Aorta (tissue), 5 donors: Measurements from ENCODE around the gene USP40. TPM values are rescaled to one million over a fixed set of nuclear protein-coding genes. Genes with fewer than 3 reads are reported as not detected.
A peak's percentile ranks its signal among the peaks of the same experiment; 100 is the strongest.

Experiments
- ATAC-seq: fragments of 200-7000 bp; cut with Tn5 transposase; one replicate; pipeline ENCODE4 v1.9.1; 2022; ENCODE audit warnings: moderate library complexity; ENCODE audit not compliant: low FRiP score
- DNase-seq, 2 donors: peaks; one replicate each; pipeline ENCODE4 v3.0.0-alpha.2; 2020
- H3K27ac ChIP-seq, 2 donors: one replicate each; pipeline ENCODE4 v1.5.1; 2013; ENCODE audit warnings: low read length in 2 of 2, mild to moderate bottlenecking in 2 of 2, moderate library complexity in 2 of 2, control low read depth in 1 of 2, inconsistent platforms in 1 of 2, low read depth in 1 of 2
- H3K27me3 ChIP-seq, 2 donors: one replicate each; pipeline ENCODE4 v1.6.1; 2013; ENCODE audit warnings: control low read depth in 1 of 2, low read length in 1 of 2, mild to moderate bottlenecking in 1 of 2, moderate library complexity in 1 of 2; ENCODE audit not compliant: insufficient read depth in 2 of 2, control insufficient read depth in 1 of 2
- H3K36me3 ChIP-seq, 2 donors: one replicate each; pipeline ENCODE4 v1.6.1; 2013; ENCODE audit warnings: control low read depth in 1 of 2, low read length in 1 of 2, mild to moderate bottlenecking in 1 of 2; ENCODE audit not compliant: insufficient read depth in 2 of 2, control insufficient read depth in 1 of 2
- H3K4me1 ChIP-seq, 2 donors: one replicate each; pipeline ENCODE4 v1.6.1; 2013; ENCODE audit warnings: low read length in 2 of 2, control low read depth in 1 of 2, mild to moderate bottlenecking in 1 of 2, moderate library complexity in 1 of 2; ENCODE audit not compliant: insufficient read depth in 2 of 2, control insufficient read depth in 1 of 2
- H3K4me3 ChIP-seq, 2 donors: one replicate each; pipeline ENCODE4 v1.5.1; 2013; ENCODE audit warnings: low read length in 2 of 2, control low read depth in 1 of 2, mild to moderate bottlenecking in 1 of 2
- H3K9me3 ChIP-seq: one replicate; pipeline ENCODE4 v1.6.1; 2013; ENCODE audit warnings: mild to moderate bottlenecking, low read length; ENCODE audit not compliant: control insufficient read depth
- WGBS, 2 donors: extraction: QIAGEN DNeasy Blood & Tissue Kit; methylation state at CpG; one replicate each; pipeline ENCODE4 v1.1.7; 2013; 5-methylcytosine and 5-hydroxymethylcytosine counted together
- intact Hi-C, 2 donors: fragments of 100-400 bp; cut with DNase I; formaldehyde crosslinking; loops; one replicate each; pipeline versions ENCODE4 v1.14.2 to v1.15.0; 2022
- polyA plus RNA-seq, 2 donors: library from polyadenylated mRNA; stranded (reverse); fragments of 200-250 nt; gene quantifications; one replicate each; pipeline ENCODE4 v1.2.3, GENCODE V29; 2013
- total RNA-seq, 2 donors: library from RNA; stranded (reverse); fragmentation: NEBNext Ultra II Directional; extraction: Animal tissue kit (Norgen Biotek cat#: 25700); gene quantifications; one replicate each; pipeline ENCODE4 v1.2.1, GENCODE V29; 2021
- donor health status: healthy with polysubstance abuse.
- donor health status: Bipolar disorder and iron deficiency.
- donor health status: DM: no; HTN: no; CAD: no.
- donor health status: DM: no; HTN: no; CAD: no.
- donor health status: DM: yes; HTN: yes; CAD: no.

Gene USP40
- total and polyA plus RNA-seq, 4 donors: 11.4 to 52.6 (median 30.0) TPM

GRCh38 chr2:233492751-233493150 is 73.8 kb downstream of the USP40 start:
- Histone ChIP-seq H3K9me3 (no peaks in the 10 kb centered on the region), H3K36me3 (peaks cover 0 to 1% of the 10 kb centered on the region in 2 donors), H3K27ac (no peak overlapping the region), H3K4me3 (no peak overlapping the region), H3K27me3 (no peaks in the 10 kb centered on the region), H3K4me1 (peaks cover under 1 to 1% of the 10 kb centered on the region in 2 donors)
- DNase-seq (no peak), ATAC-seq (no peak)
- 92 to 95% methylated on average over 4 of the region's 4 CpGs for WGBS, 2 donors
- intact Hi-C loops: no loop called here

- Histone ChIP-seq H3K36me3 (no peaks in the 10 kb centered on the region), H3K27ac (no peak overlapping the region), H3K9me3 (no peaks in the 10 kb centered on the region), H3K4me3 (no peak overlapping the region), H3K27me3 (no peaks in the 10 kb centered on the region), H3K4me1 (peaks cover 1 to 2% of the 10 kb centered on the region in 2 donors)
- ATAC-seq (no peak), DNase-seq (no peak)
- intact Hi-C loops: no loop called here
- WGBS, 2 donors: 91 to 94% methylated on average over 4 of the region's 4 CpGs
These were observed 74.5 kb downstream of the USP40 start for GRCh38 chr2:233492078-233492477.

GRCh38 chr2:233491326-233491725 is 75.3 kb downstream of the USP40 start:
- no peaks in the 10 kb centered on the region for H3K36me3 ChIP-seq
- peaks cover 2 to 6% of the 10 kb centered on the region in 2 donors for H3K4me1 ChIP-seq
- no peak overlapping the region for H3K27ac ChIP-seq
- H3K9me3 ChIP-seq: no peaks in the 10 kb centered on the region
- intact Hi-C loops: no loop called here
- no peak overlapping the region for H3K4me3 ChIP-seq
- WGBS, 2 donors: 93 to 94% methylated on average over 3 of the region's 3 CpGs
- H3K27me3 ChIP-seq: no peaks in the 10 kb centered on the region
- DNase-seq (no peak), ATAC-seq (no peak)

GRCh38 chr2:233490831-233491230 is 75.8 kb downstream of the USP40 start:
- H3K36me3 ChIP-seq: no peaks in the 10 kb centered on the region
- intact Hi-C loops: no loop called here
- 96% methylated on average over 7 of the region's 7 CpGs for WGBS, 2 donors

GRCh38 chr2:233489666-233490065 is 76.9 kb downstream of the USP40 start:
- peaks cover 2 to 8% of the 10 kb centered on the region in 2 donors for H3K4me1 ChIP-seq
- DNase-seq: no peak
- intact Hi-C loops: loop anchor here in 1 of 2 donors (5.0 to 10.0 kb wide), 2 partner anchors 72 to 215 kb away; no protein-coding TSS in a partner anchor
- H3K9me3 ChIP-seq: no peaks in the 10 kb centered on the region
- H3K27me3 ChIP-seq: no peaks in the 10 kb centered on the region
- peak overlapping the region; percentile 5 to 30 for H3K27ac ChIP-seq
- no peaks in the 10 kb centered on the region for H3K36me3 ChIP-seq
- H3K4me3 ChIP-seq: no peak overlapping the region
- ATAC-seq: peak; percentile 37
- 76 to 79% methylated on average over 6 of the region's 6 CpGs for WGBS, 2 donors

More at GRCh38 chr2:233490831-233491230, 75.8 kb downstream of the USP40 start:
- no peak overlapping the region for H3K4me3 ChIP-seq
- ATAC-seq (no peak), DNase-seq (no peak)
- no peaks in the 10 kb centered on the region for H3K9me3 ChIP-seq
- H3K27ac ChIP-seq: no peak overlapping the region
- H3K4me1 ChIP-seq: peaks cover 2 to 8% of the 10 kb centered on the region in 2 donors
- H3K27me3 ChIP-seq: no peaks in the 10 kb centered on the region

GRCh38 chr2:233489143-233489542 is 77.4 kb downstream of the USP40 start:
- Histone ChIP-seq H3K36me3 (no peaks in the 10 kb centered on the region), H3K27ac (peak overlapping the region; percentile 5 to 80), H3K4me3 (no peak overlapping the region)

GRCh38 chr2:233487748-233488345 is 78.7 kb downstream of the USP40 start:
- no peak for DNase-seq
- Histone ChIP-seq H3K27ac (peak overlapping the region; percentile 77 to 94), H3K9me3 (no peaks in the 10 kb centered on the region), H3K4me1 (peaks cover 2 to 8% of the 10 kb centered on the region in 2 donors), H3K36me3 (no peaks in the 10 kb centered on the region), H3K4me3 (no peak overlapping the region), H3K27me3 (no peaks in the 10 kb centered on the region)
- intact Hi-C loops: loop anchor here in 1 of 2 donors (5.0 to 10.0 kb wide), 2 partner anchors 71 to 217 kb away; no protein-coding TSS in a partner anchor
- ATAC-seq: no peak
- WGBS, 2 donors: 41% methylated on average over 9 of the region's 9 CpGs

More at GRCh38 chr2:233489143-233489542, 77.4 kb downstream of the USP40 start:
- WGBS, 2 donors: 54 to 66% methylated on average over 10 of the region's 10 CpGs
- Histone ChIP-seq H3K9me3 (no peaks in the 10 kb centered on the region), H3K27me3 (no peaks in the 10 kb centered on the region), H3K4me1 (peaks cover 2 to 8% of the 10 kb centered on the region in 2 donors)
- intact Hi-C loops: loop anchor here in 1 of 2 donors (5.0 to 10.0 kb wide), 2 partner anchors 72 to 216 kb away; no protein-coding TSS in a partner anchor
- no peak for ATAC-seq
- peak in 1 of 2 donors; percentile 57 for DNase-seq

- ATAC-seq: peak; percentile 37
- no peaks in the 10 kb centered on the region for H3K36me3 ChIP-seq
- no peak overlapping the region for H3K4me3 ChIP-seq
- no peaks in the 10 kb centered on the region for H3K27me3 ChIP-seq
- no peaks in the 10 kb centered on the region for H3K9me3 ChIP-seq
- DNase-seq: peak in 1 of 2 donors; percentile 73
- peak overlapping the region; percentile 47 to 100 for H3K27ac ChIP-seq
- intact Hi-C loops: loop anchor here in 1 of 2 donors (5.0 to 10.0 kb wide), 2 partner anchors 70 to 218 kb away; no protein-coding TSS in a partner anchor
- WGBS, 2 donors: 5 to 7% methylated on average over 4 of the region's 4 CpGs
- peaks cover 2 to 8% of the 10 kb centered on the region in 2 donors for H3K4me1 ChIP-seq
These were observed 79.6 kb downstream of the USP40 start for GRCh38 chr2:233486778-233487552.
